ENCODE measurements around the gene CDH5.

- TF ChIP-seq CTCF (IDR thresholded peaks at IDR 0.05; ENCODE audit: low read length) (no peak), EZH2 (IDR thresholded peaks at IDR 0.05; ENCODE audit: borderline replicate concordance, low read length) (no peak)
These were observed 32.5 kb downstream of the CDH5 start for GRCh38 chr16:66399031-66399430.

All from OCI-LY1 (cell line).